Renal pelvis (tissue), 12 donors: ENCODE data around the gene WFIKKN1. TPM values are rescaled to one million over a fixed set of nuclear protein-coding genes. Genes with fewer than 3 reads are reported as not detected.

Experiments
- DNase-seq: peaks from one replicate; pipeline ENCODE4 v3.0.0-alpha.2; 2013
- long read RNA-seq, 16 experiments: transcript quantifications; one replicate each; lab custom pipeline, GENCODE V29; 2026
- polyA plus RNA-seq, 3 donors: library from polyadenylated mRNA; unstranded; fragments of 120-200 nt; gene quantifications; one replicate each; pipeline ENCODE4 v1.2.1, GENCODE V29; 2013; ENCODE audit not compliant: insufficient read length in 3 of 3

The WFIKKN1 gene, protein sequence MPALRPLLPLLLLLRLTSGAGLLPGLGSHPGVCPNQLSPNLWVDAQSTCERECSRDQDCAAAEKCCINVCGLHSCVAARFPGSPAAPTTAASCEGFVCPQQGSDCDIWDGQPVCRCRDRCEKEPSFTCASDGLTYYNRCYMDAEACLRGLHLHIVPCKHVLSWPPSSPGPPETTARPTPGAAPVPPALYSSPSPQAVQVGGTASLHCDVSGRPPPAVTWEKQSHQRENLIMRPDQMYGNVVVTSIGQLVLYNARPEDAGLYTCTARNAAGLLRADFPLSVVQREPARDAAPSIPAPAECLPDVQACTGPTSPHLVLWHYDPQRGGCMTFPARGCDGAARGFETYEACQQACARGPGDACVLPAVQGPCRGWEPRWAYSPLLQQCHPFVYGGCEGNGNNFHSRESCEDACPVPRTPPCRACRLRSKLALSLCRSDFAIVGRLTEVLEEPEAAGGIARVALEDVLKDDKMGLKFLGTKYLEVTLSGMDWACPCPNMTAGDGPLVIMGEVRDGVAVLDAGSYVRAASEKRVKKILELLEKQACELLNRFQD
- polyA plus RNA-seq, result 1 to 10 TPM; 2.2 to 2.8 (median 2.3) TPM
- long read RNA-seq, donor 1, full-length matches to known transcripts, result 4 of 4 reads
- long read RNA-seq, donor 1, partial matches to known transcripts, result 0 of 4 reads
- long read RNA-seq, donor 1, other reads (novel, unspliced or antisense), result 0 of 4 reads
- long read RNA-seq, donor 2, full-length matches to known transcripts, result 2 of 2 reads
- long read RNA-seq, donor 2, partial matches to known transcripts, result 0 of 2 reads
- long read RNA-seq, donor 2, other reads (novel, unspliced or antisense), result 0 of 2 reads
- long read RNA-seq, donor 3, full-length matches to known transcripts, result 9 of 9 reads
- long read RNA-seq, donor 3, partial matches to known transcripts, result 0 of 9 reads
- long read RNA-seq, donor 3, other reads (novel, unspliced or antisense), result 0 of 9 reads
- long read RNA-seq, donor 4, full-length matches to known transcripts, result 13 of 13 reads
- long read RNA-seq, donor 4, partial matches to known transcripts, result 0 of 13 reads
- long read RNA-seq, donor 4, other reads (novel, unspliced or antisense), result 0 of 13 reads
- long read RNA-seq, donor 5, full-length matches to known transcripts, result 6 of 6 reads
- long read RNA-seq, donor 5, partial matches to known transcripts, result 0 of 6 reads
- long read RNA-seq, donor 5, other reads (novel, unspliced or antisense), result 0 of 6 reads
- long read RNA-seq, donor 6, full-length matches to known transcripts, result 3 of 3 reads
- long read RNA-seq, donor 6, partial matches to known transcripts, result 0 of 3 reads
- long read RNA-seq, donor 6, other reads (novel, unspliced or antisense), result 0 of 3 reads
- long read RNA-seq, donor 7, full-length matches to known transcripts, result 13 of 13 reads
- long read RNA-seq, donor 7, partial matches to known transcripts, result 0 of 13 reads
- long read RNA-seq, donor 7, other reads (novel, unspliced or antisense), result 0 of 13 reads
- long read RNA-seq, donor 8, full-length matches to known transcripts, result 4 of 4 reads
- long read RNA-seq, donor 8, partial matches to known transcripts, result 0 of 4 reads
- long read RNA-seq, donor 8, other reads (novel, unspliced or antisense), result 0 of 4 reads
- long read RNA-seq, donor 9, full-length matches to known transcripts, result 6 of 6 reads
- long read RNA-seq, donor 9, partial matches to known transcripts, result 0 of 6 reads
- long read RNA-seq, donor 9, other reads (novel, unspliced or antisense), result 0 of 6 reads
- long read RNA-seq, donor 10, full-length matches to known transcripts, result 6 of 6 reads
- long read RNA-seq, donor 10, partial matches to known transcripts, result 0 of 6 reads
- long read RNA-seq, donor 10, other reads (novel, unspliced or antisense), result 0 of 6 reads
- long read RNA-seq, donor 11, full-length matches to known transcripts, result 4 of 4 reads
- long read RNA-seq, donor 11, partial matches to known transcripts, result 0 of 4 reads
- long read RNA-seq, donor 11, other reads (novel, unspliced or antisense), result 0 of 4 reads
- long read RNA-seq, donor 12, full-length matches to known transcripts, result 6 of 6 reads
- long read RNA-seq, donor 12, partial matches to known transcripts, result 0 of 6 reads
- long read RNA-seq, donor 12, other reads (novel, unspliced or antisense), result 0 of 6 reads
- long read RNA-seq, donor 13, full-length matches to known transcripts, result 5 of 5 reads
- long read RNA-seq, donor 13, partial matches to known transcripts, result 0 of 5 reads
- long read RNA-seq, donor 13, other reads (novel, unspliced or antisense), result 0 of 5 reads
- long read RNA-seq, donor 14, result 0 reads
- long read RNA-seq, donor 15, result 0 reads
- long read RNA-seq, donor 16, full-length matches to known transcripts, result 8 of 8 reads
- long read RNA-seq, donor 16, partial matches to known transcripts, result 0 of 8 reads
- long read RNA-seq, donor 16, other reads (novel, unspliced or antisense), result 0 of 8 reads

DNA sequence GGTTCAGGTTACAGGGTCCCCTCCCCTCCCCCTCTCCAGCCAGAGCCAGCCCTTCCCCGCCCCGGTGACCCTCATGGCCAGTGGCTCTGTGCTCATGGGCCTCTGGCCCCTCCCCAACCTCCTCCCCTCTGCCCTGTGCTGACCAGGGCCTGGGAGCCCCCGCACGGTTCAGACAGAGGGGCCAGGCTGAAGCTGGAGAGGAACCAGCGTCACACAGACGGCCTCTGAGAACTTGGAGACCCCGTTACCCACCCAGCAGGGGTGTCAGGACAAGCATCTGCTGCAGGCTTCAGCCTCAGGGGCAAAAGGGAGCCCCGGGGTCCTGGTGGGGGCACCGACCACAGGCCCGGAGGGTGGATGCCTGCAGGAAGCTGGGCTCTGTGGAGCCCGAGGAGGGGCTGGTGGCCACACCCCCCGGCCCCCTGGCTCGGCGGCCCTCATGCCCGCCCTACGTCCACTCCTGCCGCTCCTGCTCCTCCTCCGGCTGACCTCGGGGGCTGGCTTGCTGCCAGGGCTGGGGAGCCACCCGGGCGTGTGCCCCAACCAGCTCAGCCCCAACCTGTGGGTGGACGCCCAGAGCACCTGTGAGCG lies at the start of gene WFIKKN1:
TSS of gene WFIKKN1 (plus strand) at position 171 of the 591 bp plus-strand sequence. CDS start at position 440, 269 bp downstream.
- no peak for DNase-seq

DNA sequence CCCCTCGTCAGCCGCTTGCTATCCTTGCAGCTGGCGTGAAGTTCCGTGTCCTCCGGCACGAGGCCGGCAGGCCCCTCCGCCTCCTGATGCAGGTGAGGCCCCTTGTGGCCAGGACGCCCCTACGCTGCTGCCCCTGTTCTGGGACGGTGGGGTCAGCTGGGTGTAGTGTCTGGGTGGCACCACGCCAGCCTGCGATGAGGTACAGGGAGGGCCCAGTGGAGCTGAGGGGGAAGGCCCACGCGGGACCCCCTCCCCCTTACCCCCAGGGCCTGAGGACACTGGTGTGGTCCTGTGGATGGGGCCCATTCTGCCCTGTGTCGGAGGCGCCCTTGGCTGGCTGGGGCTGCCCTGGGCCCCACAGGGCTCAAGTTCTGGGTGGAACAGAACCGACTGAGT lies 48.6 kb upstream of the WFIKKN1 start:
- DNase-seq, result no peak

DNA sequence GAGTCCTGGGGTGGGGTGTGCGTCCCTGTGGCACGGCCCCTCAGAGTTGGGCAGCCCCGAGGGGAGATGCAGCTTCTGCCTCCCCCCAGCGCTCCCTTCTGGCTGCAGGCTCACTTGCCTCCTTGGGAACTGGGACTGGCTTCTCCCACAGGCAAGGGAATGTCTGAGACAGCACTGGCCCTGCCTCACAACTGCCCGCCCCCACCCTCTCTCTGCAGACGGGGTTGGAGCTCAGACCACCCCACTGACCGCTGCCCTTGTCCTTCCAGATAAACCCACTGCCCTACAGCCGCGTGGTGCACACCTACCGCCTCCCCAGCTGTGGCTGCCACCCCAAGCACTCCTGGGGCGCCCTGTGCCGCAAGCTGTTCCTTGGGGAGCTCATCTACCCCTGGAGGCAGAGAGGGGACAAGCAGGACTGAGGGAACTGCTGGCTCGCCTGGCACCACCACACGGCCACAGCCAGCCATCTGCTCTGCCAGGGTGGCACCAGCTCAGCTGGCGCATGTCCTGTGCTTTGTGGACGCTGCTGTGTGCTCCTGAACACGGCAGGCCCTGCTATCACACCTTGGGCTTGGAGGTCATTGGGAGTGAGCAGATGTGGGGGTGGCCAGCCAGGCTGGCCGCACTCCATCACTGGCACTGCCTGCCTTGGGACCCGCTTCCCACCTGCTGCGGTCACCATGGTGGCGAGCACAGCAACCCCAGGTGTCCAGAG lies 48.0 kb upstream of the WFIKKN1 start:
- DNase-seq, result no peak

DNA sequence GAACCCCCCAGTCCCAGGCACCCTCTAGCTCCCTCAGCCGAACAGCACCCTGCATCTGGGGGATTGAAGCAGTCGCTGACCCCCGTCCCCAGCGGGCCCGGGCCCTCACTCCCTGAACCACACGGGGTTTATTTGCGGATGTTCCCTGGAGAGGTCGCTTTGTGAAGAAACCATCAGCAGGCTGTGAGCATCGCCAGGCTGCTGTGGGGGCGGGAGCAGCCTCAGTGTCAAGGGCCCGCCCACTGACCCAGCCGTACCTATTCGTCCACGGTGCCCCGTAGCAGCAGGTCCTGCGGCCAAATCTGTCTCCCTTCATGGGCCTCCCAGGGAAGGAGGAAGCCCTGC lies 47.3 kb upstream of the WFIKKN1 start:
- DNase-seq, result no peak

DNA sequence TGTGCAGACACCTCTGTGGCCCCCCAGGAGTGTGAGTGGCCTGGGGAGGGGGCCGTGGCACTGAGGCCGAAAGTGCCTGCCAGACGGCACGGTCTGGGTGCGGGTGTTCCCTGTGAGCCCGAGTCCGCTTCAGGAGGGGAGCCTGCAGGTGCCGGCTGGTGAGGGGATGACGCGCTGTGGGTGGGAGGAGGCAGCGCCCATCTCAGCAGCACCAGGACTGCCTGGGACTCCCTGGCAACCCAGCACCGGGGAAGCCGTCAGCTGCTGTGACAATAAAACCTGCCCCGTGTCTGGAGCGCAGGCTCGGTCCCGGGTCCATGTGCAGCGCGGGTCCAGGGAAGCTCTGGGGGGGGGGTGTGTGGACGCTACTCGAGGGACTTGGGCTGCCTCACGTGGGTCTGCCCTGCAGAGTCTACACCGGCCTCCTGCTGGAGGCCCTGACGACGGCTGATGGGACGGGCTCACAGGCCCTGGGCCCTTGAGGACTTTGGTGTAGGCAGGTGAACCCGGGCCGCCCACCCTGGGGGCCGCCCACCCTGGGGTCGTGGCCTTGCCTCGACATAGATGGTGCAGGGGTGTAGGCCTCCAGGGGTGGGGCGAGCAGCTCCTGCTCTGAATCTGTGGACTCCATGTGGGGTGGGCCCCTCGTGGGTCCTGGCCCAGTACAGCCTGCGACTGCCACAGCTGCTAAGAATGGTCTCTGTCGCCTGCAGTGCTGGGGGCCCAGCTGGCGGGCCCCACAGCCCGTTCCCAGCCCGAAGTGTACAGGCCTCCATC lies 46.8 kb upstream of the WFIKKN1 start:
- DNase-seq, result no peak

DNA sequence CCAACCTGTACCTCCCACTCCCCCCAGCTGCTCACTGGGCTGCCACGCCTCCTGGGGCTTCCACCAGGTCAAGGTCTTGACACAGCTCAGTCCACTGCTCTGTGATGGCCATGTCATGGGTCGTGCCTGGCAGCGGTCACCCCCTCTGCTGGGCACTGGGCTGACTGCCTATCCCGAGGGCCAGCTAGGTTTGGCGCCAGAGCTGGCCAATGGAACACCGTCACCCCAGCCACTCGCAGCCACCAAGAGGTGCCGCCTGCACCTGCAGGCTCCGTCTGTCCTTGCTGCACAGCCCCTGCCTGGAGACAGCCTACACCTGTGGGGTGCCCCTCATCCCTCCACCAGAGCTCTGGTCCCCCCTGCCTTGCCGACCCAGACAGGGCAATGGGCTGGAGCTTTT lies 45.4 kb upstream of the WFIKKN1 start:
- no peak for DNase-seq

DNA sequence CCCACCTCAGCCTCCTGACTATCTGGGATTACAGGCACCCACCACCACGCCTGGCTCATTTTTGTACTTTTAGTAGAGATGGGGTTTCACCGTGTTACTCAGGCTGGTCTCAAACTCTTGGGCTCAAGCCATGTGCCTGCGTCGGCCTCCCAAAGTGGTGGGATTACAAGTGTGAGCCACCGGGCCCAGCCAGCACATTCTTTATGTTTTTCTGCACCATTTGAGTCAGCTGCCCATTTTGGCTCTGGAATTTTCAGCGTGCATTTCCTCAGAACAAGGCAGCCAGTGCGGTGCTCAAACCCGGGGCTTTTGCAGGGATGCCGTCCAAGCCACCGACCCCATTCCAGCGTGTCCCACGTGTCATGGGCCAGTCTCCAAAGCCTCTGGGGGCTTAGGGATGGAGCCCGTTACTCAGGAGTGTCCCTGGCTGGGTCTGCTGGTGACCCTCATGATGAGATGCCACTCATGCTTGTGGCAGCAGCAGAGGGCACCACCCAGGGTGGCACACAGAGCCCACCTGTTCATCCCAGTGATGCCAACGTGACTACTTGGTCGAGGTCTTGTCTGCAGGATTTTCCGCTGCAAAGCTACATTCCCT lies 44.6 kb upstream of the WFIKKN1 start:
- no peak for DNase-seq

DNA sequence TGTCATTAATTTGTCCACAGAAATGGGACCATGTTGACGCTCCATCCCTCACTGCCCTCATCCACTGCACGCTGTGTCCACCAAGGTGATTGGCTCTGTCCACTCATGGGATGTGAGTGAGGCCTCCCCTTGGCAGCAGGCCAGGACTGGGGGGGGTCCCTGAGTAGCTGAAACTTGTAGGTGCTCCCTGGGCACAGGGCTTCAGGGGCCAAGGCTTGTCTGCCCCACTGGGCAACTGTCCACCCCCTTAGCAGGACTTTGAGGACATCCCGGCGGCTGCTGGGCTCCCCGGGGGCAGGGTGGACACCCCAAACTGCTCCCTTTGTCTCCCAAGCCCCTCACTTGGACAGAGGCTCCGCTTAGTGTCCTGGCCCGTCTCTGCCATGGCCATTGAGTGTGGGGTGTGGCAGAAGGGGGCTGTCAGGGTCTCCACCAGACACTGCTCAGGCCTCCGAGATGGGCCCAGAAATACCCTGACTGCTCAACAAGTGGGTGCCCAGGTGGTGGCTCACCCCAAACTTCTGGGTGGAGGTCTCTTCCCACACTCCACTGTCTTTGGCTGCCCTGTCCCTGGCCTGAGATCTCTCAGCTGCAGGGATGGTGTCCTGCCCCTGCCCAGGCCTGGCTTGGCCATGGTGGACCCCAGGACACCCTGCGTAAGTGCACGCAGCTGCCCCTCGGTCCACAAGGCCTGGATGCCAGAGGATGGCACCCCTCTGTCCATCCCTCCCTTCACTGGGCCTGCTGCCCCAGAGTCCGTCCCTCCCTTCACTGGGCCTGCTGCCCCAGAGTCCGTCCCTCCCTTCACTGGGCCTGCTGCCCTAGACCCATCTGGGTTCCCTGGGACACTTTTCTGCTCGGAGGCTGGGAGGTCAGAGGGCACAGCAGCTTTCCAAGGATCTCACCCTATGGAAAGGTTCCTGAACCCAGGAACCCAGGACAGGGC lies 43.9 kb upstream of the WFIKKN1 start:
- DNase-seq, result no peak

DNA sequence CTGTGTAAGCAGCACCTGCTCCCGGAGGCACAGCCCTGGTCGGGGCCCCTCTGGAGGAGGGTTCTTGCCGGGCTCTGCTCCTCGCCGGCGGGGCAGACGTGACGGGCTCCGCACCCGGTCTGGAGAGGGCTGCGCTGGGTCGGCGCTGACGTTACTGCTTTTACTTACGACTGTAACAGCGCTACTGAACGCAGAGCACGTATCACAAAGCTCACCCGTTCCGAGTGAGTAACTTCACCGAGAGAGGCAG lies 42.2 kb upstream of the WFIKKN1 start:
- peak; percentile 66 for DNase-seq

DNA sequence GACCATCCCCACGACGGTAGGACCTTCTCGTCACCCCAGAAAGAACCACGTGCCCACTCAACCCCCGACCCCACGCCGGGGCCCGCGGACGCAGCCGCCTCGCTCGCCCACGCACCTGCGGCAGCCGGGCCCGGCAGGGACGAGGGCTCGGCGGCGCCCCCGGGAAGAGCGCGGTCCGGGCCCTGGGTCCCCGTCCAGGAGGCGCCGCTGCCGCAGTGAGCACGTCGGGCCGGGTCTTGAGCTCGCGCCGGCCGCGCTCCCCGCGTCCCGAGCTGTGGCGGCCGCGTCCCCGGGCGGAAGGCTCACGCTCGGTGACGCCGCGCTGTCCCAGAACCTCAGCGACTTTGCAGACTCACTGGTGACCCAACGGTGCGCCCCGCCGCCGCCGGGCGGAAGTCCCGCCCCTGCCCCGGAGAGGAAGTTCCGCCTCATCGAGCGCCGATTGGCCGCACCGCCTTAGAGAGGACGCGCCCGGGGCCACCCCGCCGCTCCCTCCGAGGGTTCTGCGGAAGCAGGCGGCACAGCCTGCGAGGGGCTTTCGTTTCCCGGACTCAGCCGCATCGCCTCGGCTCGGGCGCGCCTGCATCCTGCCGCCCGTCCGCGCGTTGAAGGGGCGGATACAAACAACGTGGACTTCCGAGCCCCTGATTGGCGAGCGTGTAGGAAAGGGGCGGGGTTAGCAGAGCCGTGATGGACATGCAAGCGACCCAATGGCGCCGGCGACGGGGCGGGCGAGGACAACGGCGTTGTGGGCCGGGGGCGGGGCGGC lies 41.7 kb upstream of the WFIKKN1 start:
- DNase-seq, result peak; percentile 96

DNA sequence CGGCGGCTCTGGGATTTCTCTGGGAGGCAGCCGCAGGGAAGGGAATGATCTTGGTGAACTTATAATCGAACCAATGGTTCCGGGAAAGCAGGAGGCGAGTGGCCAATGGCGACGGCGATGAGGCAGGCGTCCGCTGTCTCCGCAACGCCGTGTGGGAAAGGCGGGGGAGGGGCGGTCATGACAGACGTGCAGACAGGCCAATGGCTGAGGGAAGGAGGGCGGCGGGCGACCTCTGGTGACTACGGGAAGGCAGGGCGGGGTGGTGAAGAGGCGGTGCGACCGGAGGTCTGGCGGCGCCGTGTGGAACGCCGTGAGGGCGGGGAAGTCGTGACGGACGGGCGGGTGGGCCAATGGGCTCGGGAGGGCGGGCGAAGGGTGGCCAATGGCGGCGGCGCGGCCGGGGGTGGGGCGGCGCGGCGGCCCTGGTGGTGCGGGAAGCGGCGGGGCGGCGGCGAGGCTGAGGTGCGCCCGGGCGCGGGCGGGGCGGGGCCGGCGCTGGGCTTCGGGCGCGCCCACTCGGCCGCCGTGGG lies 41.1 kb upstream of the WFIKKN1 start, which contains the start of gene RAB40C:
TSS of gene RAB40C (plus strand) at position 409 of the 530 bp plus-strand sequence. CDS start 226 bp downstream, outside the sequence.
- peak; percentile 97 for DNase-seq

DNA sequence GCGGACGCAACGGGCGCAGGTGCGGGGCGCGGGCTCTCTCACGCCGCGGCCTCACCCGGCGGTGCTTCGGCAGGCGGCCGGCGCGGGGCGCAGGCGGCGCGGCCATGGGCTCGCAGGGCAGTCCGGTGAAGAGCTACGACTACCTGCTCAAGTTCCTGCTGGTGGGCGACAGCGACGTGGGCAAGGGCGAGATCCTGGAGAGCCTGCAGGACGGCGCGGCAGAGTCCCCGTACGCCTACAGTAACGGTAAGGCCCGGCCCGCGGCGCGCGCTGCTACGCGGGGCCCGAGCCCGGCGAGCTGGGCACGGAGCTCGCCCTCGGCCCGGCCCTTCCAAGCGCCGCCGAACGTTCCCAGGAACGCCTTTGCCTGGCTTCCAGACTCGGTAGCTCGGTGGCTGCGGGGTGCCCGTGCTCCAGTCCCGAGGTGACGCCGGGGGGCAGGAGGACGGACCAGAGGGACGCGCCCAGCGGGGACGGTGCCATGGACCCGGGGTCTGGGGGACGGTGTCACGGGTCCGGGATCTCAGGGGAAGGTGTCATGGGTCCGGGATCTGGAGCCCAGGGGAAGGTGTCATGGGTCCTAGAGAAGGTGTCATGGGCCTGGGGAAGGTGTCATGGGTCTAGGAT lies 40.5 kb upstream of the WFIKKN1 start:
- DNase-seq, result no peak

DNA sequence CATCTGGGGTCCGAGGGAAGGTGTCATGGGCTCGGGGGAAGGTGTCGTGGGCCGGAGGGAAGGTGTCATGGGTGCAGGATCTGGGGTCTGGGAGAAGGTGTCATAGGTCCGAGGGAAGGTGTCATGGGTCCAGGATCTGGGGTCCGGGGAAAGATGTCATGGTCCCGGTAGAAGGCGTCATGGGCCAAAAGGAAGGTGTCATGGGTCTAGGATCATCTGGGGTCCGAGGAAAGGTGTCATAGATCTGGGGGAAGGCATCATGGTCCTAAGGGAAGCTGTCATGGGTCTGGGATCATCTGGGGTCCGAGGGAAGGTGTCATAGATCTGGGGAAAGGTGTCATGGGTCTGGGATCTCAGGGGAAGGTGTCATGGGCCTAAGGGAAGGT lies 40.0 kb upstream of the WFIKKN1 start:
- DNase-seq, result no peak

DNA sequence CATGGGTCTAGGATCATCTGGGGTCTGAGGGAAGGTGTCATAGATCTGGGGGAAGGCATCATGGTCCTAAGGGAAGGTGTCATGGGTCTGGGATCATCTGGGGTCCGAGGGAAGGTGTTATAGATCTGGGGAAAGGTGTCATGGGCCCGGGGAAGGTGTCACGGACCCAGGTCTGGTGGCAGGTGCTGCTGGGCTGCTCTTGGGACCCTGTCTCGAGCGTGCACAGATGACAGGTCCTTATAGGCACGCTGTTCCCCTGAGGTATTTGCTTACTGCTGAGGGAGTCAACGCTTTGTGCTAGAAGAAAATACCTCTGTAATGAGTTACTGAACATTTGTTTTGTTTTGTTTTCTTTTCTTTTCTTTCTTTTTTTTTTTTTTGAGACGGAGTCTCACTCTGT lies 39.6 kb upstream of the WFIKKN1 start:
- DNase-seq, result no peak
